GM12873 (cell line): ENCODE results near the gene PFKFB1.

ENCODE experiments used
- CTCF ChIP-seq: IDR thresholded peaks from 2 replicates; pipeline ENCODE4 v1.5.1; 2012; ENCODE audit warnings: low read depth, mild to moderate bottlenecking, moderate library complexity, low read length, control low read depth; ENCODE audit not compliant: insufficient read depth; ENCODE audit errors: missing control alignments

The PFKFB1 gene

GRCh38 chrX:55028040-55028439 is 34.1 kb upstream of the PFKFB1 start:
- no peak for TF ChIP-seq CTCF

- no peak for TF ChIP-seq CTCF
Observed at GRCh38 chrX:55026840-55027239, 32.9 kb upstream of the PFKFB1 start.

- TF ChIP-seq CTCF: no peak
Observed at GRCh38 chrX:55026143-55026542, 32.2 kb upstream of the PFKFB1 start.

GRCh38 chrX:55014897-55015299 is 20.9 kb upstream of the PFKFB1 start:
- TF ChIP-seq CTCF: no peak

GRCh38 chrX:55011294-55011693 is 17.3 kb upstream of the PFKFB1 start:
- TF ChIP-seq CTCF: peak; percentile 32

- TF ChIP-seq CTCF: no peak
Observed at GRCh38 chrX:55008571-55009358, 14.8 kb upstream of the PFKFB1 start.

GRCh38 chrX:55007656-55008055 is 13.7 kb upstream of the PFKFB1 start:
- TF ChIP-seq CTCF: no peak
